ENCODE measurements around the gene TASP1.

- TF ChIP-seq, protein P1, sequence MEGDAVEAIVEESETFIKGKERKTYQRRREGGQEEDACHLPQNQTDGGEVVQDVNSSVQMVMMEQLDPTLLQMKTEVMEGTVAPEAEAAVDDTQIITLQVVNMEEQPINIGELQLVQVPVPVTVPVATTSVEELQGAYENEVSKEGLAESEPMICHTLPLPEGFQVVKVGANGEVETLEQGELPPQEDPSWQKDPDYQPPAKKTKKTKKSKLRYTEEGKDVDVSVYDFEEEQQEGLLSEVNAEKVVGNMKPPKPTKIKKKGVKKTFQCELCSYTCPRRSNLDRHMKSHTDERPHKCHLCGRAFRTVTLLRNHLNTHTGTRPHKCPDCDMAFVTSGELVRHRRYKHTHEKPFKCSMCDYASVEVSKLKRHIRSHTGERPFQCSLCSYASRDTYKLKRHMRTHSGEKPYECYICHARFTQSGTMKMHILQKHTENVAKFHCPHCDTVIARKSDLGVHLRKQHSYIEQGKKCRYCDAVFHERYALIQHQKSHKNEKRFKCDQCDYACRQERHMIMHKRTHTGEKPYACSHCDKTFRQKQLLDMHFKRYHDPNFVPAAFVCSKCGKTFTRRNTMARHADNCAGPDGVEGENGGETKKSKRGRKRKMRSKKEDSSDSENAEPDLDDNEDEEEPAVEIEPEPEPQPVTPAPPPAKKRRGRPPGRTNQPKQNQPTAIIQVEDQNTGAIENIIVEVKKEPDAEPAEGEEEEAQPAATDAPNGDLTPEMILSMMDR (IDR thresholded peaks at IDR 0.05; ENCODE audit: insufficient read depth, low read length, poor library complexity, severe bottlenecking): no peak
- no peak for TF ChIP-seq EZH2phosphoT487 (conservative IDR thresholded peaks at IDR 0.05; ENCODE audit: low read length)
Observed at GRCh38 chr20:13430346-13431002, 208.3 kb downstream of the TASP1 start.
